GM21367 (cell line): ENCODE results near the gene ZBTB7C.
A peak's percentile ranks its signal among the peaks of the same experiment; 100 is the strongest.

Experiments used
- ATAC-seq: cut with Tn5 transposase; IDR thresholded peaks from one replicate; pipeline ENCODE4 v1.9.1; 2021; ENCODE audit not compliant: unreplicated experiment

The ZBTB7C gene

GRCh38 chr18:48263914-48264902 lies 145.0 kb downstream of the ZBTB7C start:
- ATAC-seq: no peak

- ATAC-seq: no peak
Observed at GRCh38 chr18:48263192-48263853, 145.9 kb downstream of the ZBTB7C start.

GRCh38 chr18:48260237-48260636 lies 148.9 kb downstream of the ZBTB7C start:
- ATAC-seq: no peak

GRCh38 chr18:48256848-48257247 lies 152.3 kb downstream of the ZBTB7C start:
- ATAC-seq: no peak

- ATAC-seq: no peak
Observed at GRCh38 chr18:48254077-48254602, 155.0 kb downstream of the ZBTB7C start.

GRCh38 chr18:48252525-48252924 lies 156.7 kb downstream of the ZBTB7C start:
- ATAC-seq: no peak

- ATAC-seq: no peak
Observed at GRCh38 chr18:48250918-48251317, 158.3 kb downstream of the ZBTB7C start.

- no peak for ATAC-seq
Observed at GRCh38 chr18:48250362-48250907, 158.7 kb downstream of the ZBTB7C start.

GRCh38 chr18:48249854-48250253 lies 159.3 kb downstream of the ZBTB7C start:
- no peak for ATAC-seq

- no peak for ATAC-seq
Observed at GRCh38 chr18:48244530-48244929, 164.7 kb downstream of the ZBTB7C start.

GRCh38 chr18:48238636-48239035 lies 170.5 kb downstream of the ZBTB7C start:
- ATAC-seq: no peak

GRCh38 chr18:48238206-48238605 lies 171.0 kb downstream of the ZBTB7C start:
- no peak for ATAC-seq

- no peak for ATAC-seq
Observed at GRCh38 chr18:48236822-48237221, 172.4 kb downstream of the ZBTB7C start.

- ATAC-seq: no peak
Observed at GRCh38 chr18:48230467-48231113, 178.6 kb downstream of the ZBTB7C start.

- no peak for ATAC-seq
Observed at GRCh38 chr18:48229552-48229981, 179.6 kb downstream of the ZBTB7C start.

GRCh38 chr18:48228841-48229240 lies 180.3 kb downstream of the ZBTB7C start:
- no peak for ATAC-seq

GRCh38 chr18:48228301-48228715 lies 180.9 kb downstream of the ZBTB7C start:
- ATAC-seq: no peak

GRCh38 chr18:48227206-48227605 lies 182.0 kb downstream of the ZBTB7C start:
- ATAC-seq: no peak

- ATAC-seq: no peak
Observed at GRCh38 chr18:48226401-48226800, 182.8 kb downstream of the ZBTB7C start.

GRCh38 chr18:48222118-48222517 lies 187.1 kb downstream of the ZBTB7C start:
- peak; percentile 72 for ATAC-seq
